HepG2 (cell line): Measurements from ENCODE around the gene UAP1. TPM values are rescaled to one million over a fixed set of nuclear protein-coding genes. Genes with fewer than 3 reads are reported as not detected.

Source experiments
- ATAC-seq: fragments of 200-7000 bp; cut with Tn5 transposase; 3 replicates; pipeline ENCODE4 v1.9.1; 2020; ENCODE audit warnings: mild to moderate bottlenecking, moderate library complexity
- BruUV-seq: library from RNA; stranded (reverse); fragments of 400-500 nt; replicated peaks from 2 replicates; lab custom pipeline; 2021; lab: Mats Ljungman, UMichigan
- CTCF ChIA-PET: fragments of 300-600 bp; formaldehyde crosslinking; extraction: SDS; loops from one replicate; lab custom pipeline; 2021; ENCODE audit warnings: low total read pairs, inconsistent platforms, low intra/inter-chr PET ratio; lab: Yijun Ruan, JAX
- POLR2A ChIA-PET: fragments of 350-600 bp; sonication (Branson Sonifier 250); formaldehyde crosslinking; loops from one replicate; lab custom pipeline; 2020; ENCODE audit warnings: antibody characterized with exemption, inconsistent platforms; lab: Yijun Ruan, JAX
- DNase-seq: peaks from one replicate; pipeline ENCODE4 v3.0.0-alpha.2; 2015; ENCODE audit warnings: low spot score
- FAIRE-seq: peaks from 3 replicates; lab custom pipeline; 2011; peaks lifted over from hg19 to GRCh38; lab: Jason Lieb, UNC
- H2AFZ ChIP-seq: one replicate; pipeline ENCODE4 v1.6.1; 2011; ENCODE audit warnings: low read length, inconsistent platforms
- H3K27ac ChIP-seq: fragments of 300-600 bp; 3 replicates; pipeline ENCODE4 v1.8.0; 2011; ENCODE audit warnings: mixed run types, mild to moderate bottlenecking, mixed read lengths, low read length, inconsistent platforms; ENCODE audit not compliant: insufficient read depth; ENCODE audit errors: extremely low read length
- H3K27me3 ChIP-seq, 2 experiments: fragments of 200-600 bp in 1 of 2; 2 replicates in 1 of 2; 3 replicates in 1 of 2; pipeline versions ENCODE4 v1.6.0 to v1.8.0; 2011; ENCODE audit warnings: low read length in 2 of 2, mild to moderate bottlenecking in 2 of 2, moderate library complexity in 2 of 2, inconsistent platforms in 1 of 2; ENCODE audit not compliant: insufficient read depth in 2 of 2, control insufficient read depth in 1 of 2
- H3K36me3 ChIP-seq, 2 experiments: fragments of 200-600 bp in 1 of 2; replicated peaks in 1 of 2; 2 replicates in 1 of 2; 3 replicates in 1 of 2; pipeline versions ENCODE4 v1.5.1 to v1.8.0; 2011; ENCODE audit warnings: low read length in 2 of 2, inconsistent platforms in 1 of 2; ENCODE audit not compliant: insufficient read depth in 2 of 2, control insufficient read depth in 1 of 2
- H3K4me1 ChIP-seq: 2 replicates; pipeline ENCODE4 v1.5.1; 2012; ENCODE audit warnings: low read length, inconsistent platforms; ENCODE audit not compliant: insufficient read depth
- H3K4me2 ChIP-seq: 2 replicates; pipeline ENCODE4 v1.6.0; 2011; ENCODE audit warnings: low read depth, low read length, inconsistent platforms
- H3K4me3 ChIP-seq, 3 experiments: fragments of 200-600 bp in 1 of 3; sonication (generic), shearing (Covaris generic) in 1 of 3; replicated peaks in 1 of 3; 2 replicates each; pipeline ENCODE4 v1.5.1; 2011 to 2016; ENCODE audit warnings: low read length in 3 of 3, inconsistent platforms in 2 of 3, low read depth in 2 of 3, mild to moderate bottlenecking in 2 of 3, control low read depth in 1 of 3, mixed read lengths in 1 of 3; ENCODE audit not compliant: insufficient read depth in 1 of 3
- H3K79me2 ChIP-seq: one replicate; pipeline ENCODE4 v1.6.1; 2011; ENCODE audit warnings: low read length, inconsistent platforms; ENCODE audit not compliant: insufficient read depth
- H3K9ac ChIP-seq: 2 replicates; pipeline ENCODE4 v1.6.0; 2011; ENCODE audit warnings: mild to moderate bottlenecking, low read depth, low read length, inconsistent platforms; ENCODE audit not compliant: insufficient read depth
- H3K9me3 ChIP-seq: 2 replicates; pipeline ENCODE4 v1.5.1; 2012; ENCODE audit warnings: mild to moderate bottlenecking, low read length
- H4K20me1 ChIP-seq: 2 replicates; pipeline ENCODE4 v1.6.0; 2011; ENCODE audit warnings: inconsistent platforms, mild to moderate bottlenecking, low read length, moderate library complexity; ENCODE audit not compliant: insufficient read depth
- TARDBP ChIP-seq: sonication (generic); formaldehyde crosslinking; IDR thresholded peaks from 2 replicates; pipeline ENCODE4 v1.8.0; 2022; ENCODE audit warnings: mild to moderate bottlenecking, missing genetic modification reagents
- ZNF557 ChIP-seq: sonication (generic); formaldehyde crosslinking; IDR thresholded peaks from 2 replicates; pipeline ENCODE4 v1.4.0; 2020; ENCODE audit warnings: missing genetic modification reagents
- ZNF652 ChIP-seq: IDR thresholded peaks from 2 replicates; pipeline ENCODE4 v1.6.1; 2016; ENCODE audit warnings: low read depth, borderline replicate concordance
- WGBS: methylation state at CpG from one replicate; pipeline ENCODE4 v1.1.6; 2017; ENCODE audit warnings: low lambda C conversion rate; 5-methylcytosine and 5-hydroxymethylcytosine counted together
- in situ Hi-C: cut with HindIII; loops from 2 replicates; pipeline ENCODE4 v1.10.0; 2017; ENCODE audit warnings: low pct_unique_long_range_greater_than_20kb; ENCODE audit not compliant: extremely low pct_ligation_motif_present
- intact Hi-C: fragments of 100-400 bp; cut with micrococcal nuclease; formaldehyde crosslinking; loops from one replicate; pipeline ENCODE4 v1.10.0; 2022; ENCODE audit not compliant: unreplicated experiment
- polyA plus RNA-seq, 8 experiments: library from polyadenylated mRNA; depleted of rRNA in 3 of 8; stranded (reverse) in 7 of 8; unstranded in 1 of 8; fragments of >200 nt; fragmentation: Illumina TruSeq in 4 of 8; extraction: Trizol in 4 of 8; gene quantifications; 2 replicates each; pipeline versions ENCODE4 v1.2.1 to v1.2.3, GENCODE V29; 2011 to 2016; ENCODE audit warnings: low read depth in 4 of 8, missing spikeins in 1 of 8, mixed read lengths in 1 of 8; ENCODE audit not compliant: insufficient read depth in 1 of 8
- total RNA-seq, 5 experiments: library from RNA; depleted of rRNA; stranded (reverse); fragments of >200 nt; fragmentation: Illumina TruSeq; extraction: Trizol; gene quantifications; 2 replicates each; pipeline ENCODE4 v1.2.3, GENCODE V29; 2016; ENCODE audit warnings: low read depth in 1 of 5

UAP1 gene
- total and polyA plus RNA-seq, 2 of the 13 experiments (the other 11 are each of a cell fraction or from before 2014, with no cell fraction given), result 48.4 to 117 TPM

DNA sequence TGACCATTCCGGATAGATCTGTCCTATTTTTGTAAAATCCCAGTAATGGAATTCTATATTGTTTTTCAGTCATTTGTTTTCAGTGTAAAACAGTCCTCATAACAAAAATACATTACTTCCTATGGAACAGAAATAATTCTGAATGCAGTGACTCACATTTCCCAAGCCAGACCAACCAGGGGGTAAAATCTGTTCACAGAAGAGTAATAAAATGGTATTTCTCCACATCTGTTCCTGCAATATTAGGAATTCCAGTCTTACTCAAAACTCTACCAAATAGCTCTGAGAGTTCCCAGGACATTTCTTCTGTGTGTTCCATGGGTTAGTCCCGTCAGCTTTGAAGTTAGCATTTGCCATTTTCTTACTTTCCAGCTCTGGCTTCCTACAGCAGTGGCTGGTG lies 68.1 kb downstream of the UAP1 start:
- POLR2A ChIA-PET, result no interaction called here
- no peak for ATAC-seq
- Histone ChIP-seq H3K36me3 (no peaks in the 10 kb centered on the region), H3K4me3 (no peak overlapping the region), H4K20me1 (no peaks in the 10 kb centered on the region), H3K27me3 (no peaks in the 10 kb centered on the region), H3K79me2 (no peaks in the 10 kb centered on the region), H3K4me2 (no peak overlapping the region), H3K9ac (no peak overlapping the region)
- 78% methylated on average over 2 of the region's 2 CpGs for WGBS
- BruUV-seq, result no TSS peak
- intact Hi-C loops, result no loop called here
- CTCF ChIA-PET, result no interaction called here
- TF ChIP-seq ZNF557 (CRISPR knock-in tag), result no peak
- TF ChIP-seq, all 625 proteins: peak for 0
- FAIRE-seq, result no peak
- Histone ChIP-seq H2AFZ (no peak overlapping the region), H3K27ac (no peak overlapping the region), H3K9me3 (no peaks in the 10 kb centered on the region), H3K4me1 (no peaks in the 10 kb centered on the region)
- in situ Hi-C loops, result loop anchor here (10.0 kb wide), 1 partner anchor 175 kb away; no protein-coding TSS in a partner anchor
- no peak for DNase-seq

DNA sequence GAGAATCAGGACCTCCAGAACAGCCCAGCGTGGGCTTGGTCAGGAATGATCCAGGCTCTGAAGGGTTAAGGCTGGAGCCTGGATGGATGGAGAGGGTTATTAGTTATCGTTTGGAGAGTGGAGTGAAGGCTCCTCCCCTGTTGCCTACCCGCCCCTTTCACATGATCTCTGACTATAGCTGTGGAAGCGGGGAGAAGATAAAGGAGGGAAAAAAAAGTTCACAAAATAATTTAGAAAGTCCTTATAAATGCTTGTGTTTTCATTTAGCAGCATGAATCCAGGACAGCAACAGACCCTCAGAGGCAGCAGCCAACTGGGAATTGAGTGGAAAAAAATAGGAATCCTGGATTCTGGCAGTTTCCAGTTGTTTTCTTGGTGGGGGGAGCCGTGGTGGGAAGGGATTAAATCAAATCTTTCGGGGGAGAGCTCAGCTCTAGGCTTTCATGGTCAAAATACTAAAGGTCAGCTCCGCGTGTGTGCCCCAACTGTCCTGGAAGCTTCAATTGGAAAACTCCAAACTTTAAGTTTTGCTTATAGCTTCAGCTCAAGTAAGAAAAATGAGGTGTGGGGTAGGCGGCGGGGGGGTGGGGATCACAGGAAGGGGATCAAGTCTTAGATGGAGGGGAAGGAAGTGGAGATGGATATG lies 70.1 kb downstream of the UAP1 start:
- ATAC-seq (no peak), FAIRE-seq (no peak), DNase-seq (no peak)
- Histone ChIP-seq H2AFZ (no peak overlapping the region), H3K36me3 (no peaks in the 10 kb centered on the region), H3K9ac (no peak overlapping the region), H3K4me1 (no peaks in the 10 kb centered on the region), H3K4me2 (no peak overlapping the region), H3K79me2 (no peaks in the 10 kb centered on the region), H3K27ac (no peak overlapping the region), H4K20me1 (no peaks in the 10 kb centered on the region), H3K27me3 (no peaks in the 10 kb centered on the region), H3K4me3 (no peak overlapping the region), H3K9me3 (no peaks in the 10 kb centered on the region)
- 76% methylated on average over 10 of the region's 10 CpGs for WGBS
- no TSS peak for BruUV-seq
- ChIA-PET CTCF (no interaction called here), POLR2A (no interaction called here)
- TF ChIP-seq TARDBP (CRISPR knock-in tag), result no peak
- peak; percentile 40; the same call in 1 of the 2 replicates for TF ChIP-seq ZNF652 (CRISPR knock-in tag)
- intact Hi-C loops (no loop called here), in situ Hi-C loops (no loop called here)
